Tibial nerve (tissue), 4 donors: ENCODE data around the gene CDV3. TPM values are rescaled to one million over a fixed set of nuclear protein-coding genes. Genes with fewer than 3 reads are reported as not detected.
"Not testable (repeated sequence)": the region's sequence is repeated elsewhere in the genome, so short reads cannot be mapped to it uniquely, and the experiment has no call there.

Experiments
- DNase-seq, 2 donors: peaks; one replicate each; pipeline ENCODE4 v3.0.0-alpha.2; 2019; ENCODE audit warnings: low spot score in 2 of 2
- H3K27ac ChIP-seq, 4 donors: fragments of 200-600 bp; sonication (generic) in 3 of 4; one replicate each; pipeline ENCODE4 v1.5.1; 2017 to 2019; ENCODE audit warnings: mild to moderate bottlenecking in 1 of 4
- H3K27me3 ChIP-seq, 2 donors: fragments of 200-600 bp; sonication (generic) in 1 of 2; one replicate each; pipeline versions ENCODE4 v1.5.1 to v1.6.0; 2017 to 2019
- H3K36me3 ChIP-seq, 3 donors: fragments of 200-600 bp; sonication (generic); one replicate each; pipeline ENCODE4 v1.5.1; 2018 to 2019
- H3K4me1 ChIP-seq, 4 donors: fragments of 200-600 bp; sonication (generic) in 3 of 4; one replicate each; pipeline ENCODE4 v1.5.1; 2017 to 2019
- H3K4me3 ChIP-seq, 4 donors: fragments of 200-600 bp; sonication (generic) in 3 of 4; one replicate each; pipeline ENCODE4 v1.5.1; 2017 to 2019; ENCODE audit warnings: mild to moderate bottlenecking in 1 of 4, moderate library complexity in 1 of 4
- H3K9me3 ChIP-seq, 4 donors: fragments of 200-600 bp; sonication (generic) in 3 of 4; one replicate each; pipeline ENCODE4 v1.5.1; 2017 to 2019
- CTCF ChIP-seq, 5 experiments: fragments of 200-600 bp in 3 of 5; fragments of 450-650 bp in 2 of 5; sonication (generic) in 3 of 5; IDR thresholded peaks; one replicate each; pipeline ENCODE4 v1.5.1; 2016 to 2019; ENCODE audit warnings: antibody characterized with exemption in 5 of 5, mild to moderate bottlenecking in 3 of 5, moderate library complexity in 2 of 5
- EP300 ChIP-seq, 2 donors: sonication (generic); formaldehyde crosslinking; IDR thresholded peaks; one replicate each; pipeline ENCODE4 v1.6.1; 2017; ENCODE audit warnings: antibody characterized with exemption in 2 of 2, mild to moderate bottlenecking in 1 of 2
- POLR2A ChIP-seq, 2 donors: fragments of 450-650 bp; IDR thresholded peaks; one replicate each; pipeline ENCODE4 v1.6.1; 2017; ENCODE audit warnings: antibody characterized with exemption in 2 of 2, mild to moderate bottlenecking in 2 of 2, moderate library complexity in 2 of 2
- WGBS, 2 donors: methylation state at CpG; one replicate each; pipeline ENCODE4 v1.1.5; 2018; 5-methylcytosine and 5-hydroxymethylcytosine counted together
- total RNA-seq, 4 donors: library from RNA; depleted of rRNA; stranded (reverse); fragments of >200 nt; gene quantifications; one replicate each; pipeline ENCODE4 v1.1.0, GENCODE V29; 2016

CDV3 gene
- total RNA-seq, 4 donors from 2014 or later, result 86.0 to 115 (median 105) TPM

GRCh38 chr3:133549565-133549964, 23.9 kb upstream of the CDV3 start:
- Histone ChIP-seq H3K27me3 (no peaks in the 10 kb centered on the region), H3K4me1 (peaks cover 0 to 22% (median 0%) of the 10 kb centered on the region in 4 donors), H3K9me3 (no peaks in the 10 kb centered on the region), H3K36me3 (no peaks in the 10 kb centered on the region), H3K4me3 (no peak overlapping the region), H3K27ac (no peak overlapping the region)
- WGBS, 2 donors, result 81% methylated on average over 4 of the region's 4 CpGs
- no peak for TF ChIP-seq POLR2A (IDR thresholded peaks at IDR 0.05)
- TF ChIP-seq EP300 (IDR thresholded peaks at IDR 0.05), result no peak
- no peak for TF ChIP-seq CTCF (IDR thresholded peaks at IDR 0.05)
- no peak for DNase-seq

GRCh38 chr3:133551589-133551988, 21.9 kb upstream of the CDV3 start:
- not testable (repeated sequence) for H3K9me3 ChIP-seq

GRCh38 chr3:133561679-133562078, 11.8 kb upstream of the CDV3 start:
- 73 to 96% methylated on average over 2 of the region's 2 CpGs for WGBS, 2 donors
- H3K36me3 ChIP-seq, result no peaks in the 10 kb centered on the region
- no peak overlapping the region for H3K4me3 ChIP-seq
- TF ChIP-seq CTCF (IDR thresholded peaks at IDR 0.05) (no peak), POLR2A (IDR thresholded peaks at IDR 0.05) (no peak), EP300 (IDR thresholded peaks at IDR 0.05) (no peak)
- H3K27me3 ChIP-seq, result no peaks in the 10 kb centered on the region
- no peak overlapping the region for H3K27ac ChIP-seq
- peaks cover 0 to 18% (median 0%) of the 10 kb centered on the region in 4 donors for H3K9me3 ChIP-seq
- no peak for DNase-seq
- no peaks in the 10 kb centered on the region for H3K4me1 ChIP-seq

More at GRCh38 chr3:133551589-133551988, 21.9 kb upstream of the CDV3 start:
- H3K27ac ChIP-seq, DNase-seq, H3K27me3 ChIP-seq, H3K4me3 ChIP-seq, H3K36me3 ChIP-seq: not testable (repeated sequence)
- peaks cover 0 to 19% (median 0%) of the 10 kb centered on the region in 4 donors for H3K4me1 ChIP-seq
- WGBS, 2 donors, result 94 to 95% methylated on average over 9 to 14 of the region's 14 CpGs

- no peak for DNase-seq
- H3K9me3 ChIP-seq, result peaks cover 0 to 18% (median 0%) of the 10 kb centered on the region in 4 donors
- H3K36me3 ChIP-seq, result no peaks in the 10 kb centered on the region
- no peak for TF ChIP-seq CTCF (IDR thresholded peaks at IDR 0.05)
- TF ChIP-seq POLR2A (IDR thresholded peaks at IDR 0.05), result no peak
- TF ChIP-seq EP300 (IDR thresholded peaks at IDR 0.05), result no peak
- 88 to 96% methylated on average over 1 of the region's 1 CpG for WGBS, 2 donors
- H3K4me1 ChIP-seq, result no peaks in the 10 kb centered on the region
- no peak overlapping the region for H3K27ac ChIP-seq
- no peak overlapping the region for H3K4me3 ChIP-seq
- H3K27me3 ChIP-seq, result no peaks in the 10 kb centered on the region
Observed at GRCh38 chr3:133562376-133562775, 11.1 kb upstream of the CDV3 start.

GRCh38 chr3:133563186-133563591, 10.3 kb upstream of the CDV3 start:
- H3K9me3 ChIP-seq, result peaks cover 0 to 16% (median 0%) of the 10 kb centered on the region in 4 donors
- no peak overlapping the region for H3K27ac ChIP-seq
- peaks cover 0 to 2% (median under 1%) of the 10 kb centered on the region in 4 donors for H3K4me1 ChIP-seq
- TF ChIP-seq CTCF (IDR thresholded peaks at IDR 0.05), result no peak
- no peaks in the 10 kb centered on the region for H3K36me3 ChIP-seq
- DNase-seq, result no peak
- H3K4me3 ChIP-seq, result no peak overlapping the region
- H3K27me3 ChIP-seq, result no peaks in the 10 kb centered on the region
- WGBS, 2 donors, result 41 to 61% methylated on average over 5 of the region's 5 CpGs

- Histone ChIP-seq H3K9me3 (peaks cover 0 to 10% (median 0%) of the 10 kb centered on the region in 4 donors), H3K27ac (no peak overlapping the region), H3K4me1 (peaks cover 0 to 6% (median 4%) of the 10 kb centered on the region in 4 donors), H3K36me3 (no peaks in the 10 kb centered on the region), H3K4me3 (no peak overlapping the region), H3K27me3 (no peaks in the 10 kb centered on the region)
- no peak for DNase-seq
- TF ChIP-seq EP300 (IDR thresholded peaks at IDR 0.05) (no peak), CTCF (IDR thresholded peaks at IDR 0.05) (no peak), POLR2A (IDR thresholded peaks at IDR 0.05) (no peak)
- 82 to 91% methylated on average over 1 of the region's 1 CpG for WGBS, 2 donors
Observed at GRCh38 chr3:133563816-133564215, 9.7 kb upstream of the CDV3 start.
